Stomach (tissue), 9 donors: ENCODE results near the gene GPR151. TPM values are rescaled to one million over a fixed set of nuclear protein-coding genes. Genes with fewer than 3 reads are reported as not detected.

Experiments used
- DNase-seq, 2 donors: peaks; one replicate each; pipeline versions ENCODE4 v3.0.0 to v3.0.0-alpha.2; 2013 to 2019
- H3K27ac ChIP-seq, 5 donors: fragments of 200-600 bp in 4 of 5; sonication (generic) in 4 of 5; one replicate each; pipeline ENCODE4 v1.5.1; 2013 to 2019; ENCODE audit warnings: mild to moderate bottlenecking in 1 of 5, moderate library complexity in 1 of 5
- H3K27me3 ChIP-seq, 3 donors: fragments of 200-600 bp; sonication (generic); one replicate each; pipeline ENCODE4 v1.5.1; 2017 to 2019; ENCODE audit warnings: mixed run types in 1 of 3
- H3K36me3 ChIP-seq, 4 donors: fragments of 200-600 bp; sonication (generic); 1 replicate in 3 of 4; 2 replicates in 1 of 4; pipeline ENCODE4 v1.5.1; 2016 to 2019
- H3K4me1 ChIP-seq, 4 donors: fragments of 200-600 bp; sonication (generic); one replicate each; pipeline ENCODE4 v1.5.1; 2016 to 2019
- H3K4me3 ChIP-seq, 4 donors: fragments of 200-600 bp; sonication (generic) in 3 of 4; one replicate each; pipeline ENCODE4 v1.5.1; 2016 to 2019; ENCODE audit warnings: mild to moderate bottlenecking in 1 of 4
- H3K9me3 ChIP-seq, 4 donors: fragments of 200-600 bp; sonication (generic); one replicate each; pipeline ENCODE4 v1.5.1; 2016 to 2019
- EP300 ChIP-seq: sonication (generic); formaldehyde crosslinking; IDR thresholded peaks from one replicate; pipeline ENCODE4 v1.6.1; 2017; ENCODE audit warnings: antibody characterized with exemption
- POLR2A ChIP-seq, 4 donors: fragments of 450-650 bp; IDR thresholded peaks; one replicate each; pipeline ENCODE4 v1.6.1; 2016; ENCODE audit warnings: antibody characterized with exemption in 4 of 4, control low read depth in 2 of 4, mild to moderate bottlenecking in 1 of 4, moderate library complexity in 1 of 4
- POLR2AphosphoS5 ChIP-seq, 3 donors: sonication (generic); formaldehyde crosslinking; IDR thresholded peaks; one replicate each; pipeline ENCODE4 v1.6.1; 2016; ENCODE audit warnings: antibody characterized with exemption in 3 of 3
- WGBS, 5 donors: extraction: QIAGEN DNeasy Blood & Tissue Kit in 3 of 5; methylation state at CpG; one replicate each; pipeline versions ENCODE4 v1.1.5 to v1.1.7; 2013 to 2018; 5-methylcytosine and 5-hydroxymethylcytosine counted together
- intact Hi-C: fragments of 100-400 bp; cut with DNase I; formaldehyde crosslinking; loops from one replicate; pipeline ENCODE4 v1.15.1; 2023; ENCODE audit warnings: low total_unique reads
- polyA plus RNA-seq, 3 donors: library from polyadenylated mRNA; stranded (reverse); fragments of 200-250 nt; gene quantifications; one replicate each; pipeline ENCODE4 v1.2.3, GENCODE V29; 2013
- total RNA-seq, 5 donors: library from RNA; depleted of rRNA; stranded (reverse); fragments of >200 nt; gene quantifications; one replicate each; pipeline versions ENCODE4 v1.1.0 to v1.2.3, GENCODE V29; 2014 to 2016
- TF ChIP-seq, protein P1 (sequence below), 7 experiments: fragments of 450-650 bp in 4 of 7; fragments of 200-600 bp in 3 of 7; sonication (generic) in 3 of 7; IDR thresholded peaks; one replicate each; pipeline ENCODE4 v1.5.1; 2016 to 2019; ENCODE audit warnings: antibody characterized with exemption in 7 of 7, control low read depth in 2 of 7, mild to moderate bottlenecking in 1 of 7
- donor health status: healthy with polysubstance abuse.
- donor health status: Bipolar disorder and iron deficiency.
- donor health status: healthy.

GPR151 gene
- total and polyA plus RNA-seq, 8 donors = not detected

DNA sequence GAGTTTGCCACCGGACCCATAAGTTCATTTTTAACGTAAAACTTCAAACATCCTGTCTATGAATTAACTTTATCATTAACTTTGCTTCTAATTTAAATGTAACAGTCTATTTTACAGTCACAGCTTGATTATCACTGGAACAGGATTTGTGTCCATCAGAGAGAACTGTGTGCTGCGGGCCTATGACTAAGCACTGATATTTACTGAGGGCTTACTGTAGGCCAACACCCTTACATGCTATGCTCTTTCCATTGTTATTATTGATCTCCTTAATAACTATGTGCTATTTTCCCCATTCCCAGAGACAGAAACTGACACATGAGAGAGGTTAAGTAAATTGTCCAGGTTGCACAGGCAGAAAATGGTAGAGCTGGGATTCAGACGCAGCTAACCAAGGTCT, 24.0 kb upstream of the GPR151 start:
- peak in 1 of 2 donors; percentile 15 for DNase-seq
- TF ChIP-seq, protein P1, sequence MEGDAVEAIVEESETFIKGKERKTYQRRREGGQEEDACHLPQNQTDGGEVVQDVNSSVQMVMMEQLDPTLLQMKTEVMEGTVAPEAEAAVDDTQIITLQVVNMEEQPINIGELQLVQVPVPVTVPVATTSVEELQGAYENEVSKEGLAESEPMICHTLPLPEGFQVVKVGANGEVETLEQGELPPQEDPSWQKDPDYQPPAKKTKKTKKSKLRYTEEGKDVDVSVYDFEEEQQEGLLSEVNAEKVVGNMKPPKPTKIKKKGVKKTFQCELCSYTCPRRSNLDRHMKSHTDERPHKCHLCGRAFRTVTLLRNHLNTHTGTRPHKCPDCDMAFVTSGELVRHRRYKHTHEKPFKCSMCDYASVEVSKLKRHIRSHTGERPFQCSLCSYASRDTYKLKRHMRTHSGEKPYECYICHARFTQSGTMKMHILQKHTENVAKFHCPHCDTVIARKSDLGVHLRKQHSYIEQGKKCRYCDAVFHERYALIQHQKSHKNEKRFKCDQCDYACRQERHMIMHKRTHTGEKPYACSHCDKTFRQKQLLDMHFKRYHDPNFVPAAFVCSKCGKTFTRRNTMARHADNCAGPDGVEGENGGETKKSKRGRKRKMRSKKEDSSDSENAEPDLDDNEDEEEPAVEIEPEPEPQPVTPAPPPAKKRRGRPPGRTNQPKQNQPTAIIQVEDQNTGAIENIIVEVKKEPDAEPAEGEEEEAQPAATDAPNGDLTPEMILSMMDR (IDR thresholded peaks at IDR 0.05) = no peak
- no peaks in the 10 kb centered on the region for H3K36me3 ChIP-seq
- H3K4me3 ChIP-seq = no peak overlapping the region
- H3K27ac ChIP-seq = no peak overlapping the region
- H3K4me1 ChIP-seq = peaks cover 0 to 5% (median 0%) of the 10 kb centered on the region in 4 donors
- intact Hi-C loops = loop anchor here (5.0 kb wide), 2 partner anchors 427 to 647 kb away; no protein-coding TSS in a partner anchor
- H3K9me3 ChIP-seq = no peaks in the 10 kb centered on the region
- 75 to 85% (median 81%) methylated on average over 4 of the region's 4 CpGs for WGBS, 5 donors
- no peaks in the 10 kb centered on the region for H3K27me3 ChIP-seq

DNA sequence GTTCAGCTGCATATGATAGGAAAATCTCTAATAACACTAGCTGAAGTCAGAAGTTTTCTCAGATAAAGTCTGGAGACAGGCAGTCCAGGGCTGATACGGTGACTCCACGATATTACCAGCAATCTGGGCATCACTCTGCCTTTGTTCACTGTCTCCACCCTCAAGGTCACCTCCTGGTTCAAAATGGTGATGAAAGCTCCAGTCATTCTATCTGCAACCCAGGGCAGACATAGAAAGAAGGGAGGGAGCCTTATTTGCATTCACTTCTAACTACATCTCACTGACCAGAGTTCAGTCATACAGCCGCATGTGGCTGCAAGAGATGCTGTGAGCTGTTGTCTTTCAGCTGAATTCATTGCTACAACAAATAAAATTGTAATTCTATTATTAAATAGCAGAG, 22.4 kb upstream of the GPR151 start:
- no peak for DNase-seq
- Histone ChIP-seq H3K9me3 (no peaks in the 10 kb centered on the region), H3K27me3 (no peaks in the 10 kb centered on the region), H3K4me3 (no peak overlapping the region), H3K27ac (no peak overlapping the region), H3K4me1 (peaks cover 0 to 5% (median 0%) of the 10 kb centered on the region in 4 donors), H3K36me3 (no peaks in the 10 kb centered on the region)
- intact Hi-C loops = loop anchor here (5.0 kb wide), 1 partner anchor 649 kb away; no protein-coding TSS in a partner anchor
- TF ChIP-seq POLR2AphosphoS5 (IDR thresholded peaks at IDR 0.05) (no peak), EP300 (no peak), POLR2A (IDR thresholded peaks at IDR 0.05) (no peak)
- TF ChIP-seq, protein P1 (IDR thresholded peaks at IDR 0.05) = no peak
- WGBS, 5 donors = 78 to 85% (median 82%) methylated on average over 3 of the region's 3 CpGs

DNA sequence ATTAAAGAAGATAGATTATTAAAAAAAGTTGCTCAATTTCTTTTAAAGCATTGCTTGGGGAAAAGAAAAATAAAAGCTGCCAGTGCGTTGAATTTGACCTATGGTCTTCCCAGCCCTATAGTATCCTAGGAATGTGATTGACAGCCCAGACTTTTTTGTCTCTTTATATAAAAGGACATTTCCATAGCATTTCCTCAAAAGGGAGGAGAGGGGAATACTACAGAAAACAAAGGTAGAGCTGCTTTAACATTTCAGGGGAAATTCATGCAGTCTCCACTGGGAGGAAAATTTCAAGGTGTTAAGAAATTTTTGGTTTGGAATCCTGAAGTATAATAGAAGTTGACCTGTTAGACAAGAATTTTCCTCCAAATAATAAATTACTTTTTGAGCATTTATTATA, 17.9 kb upstream of the GPR151 start:
- WGBS, 5 donors = 0% methylated on average over 1 of the region's 1 CpG
- H3K4me1 ChIP-seq = no peaks in the 10 kb centered on the region
- H3K9me3 ChIP-seq = no peaks in the 10 kb centered on the region
- no peaks in the 10 kb centered on the region for H3K36me3 ChIP-seq
- no peak overlapping the region for H3K27ac ChIP-seq
- DNase-seq = no peak
- intact Hi-C loops = no loop called here
- no peak overlapping the region for H3K4me3 ChIP-seq
- H3K27me3 ChIP-seq = no peaks in the 10 kb centered on the region
- TF ChIP-seq EP300 (no peak), POLR2AphosphoS5 (IDR thresholded peaks at IDR 0.05) (no peak), POLR2A (IDR thresholded peaks at IDR 0.05) (no peak)
- TF ChIP-seq, protein P1 (IDR thresholded peaks at IDR 0.05) = no peak

DNA sequence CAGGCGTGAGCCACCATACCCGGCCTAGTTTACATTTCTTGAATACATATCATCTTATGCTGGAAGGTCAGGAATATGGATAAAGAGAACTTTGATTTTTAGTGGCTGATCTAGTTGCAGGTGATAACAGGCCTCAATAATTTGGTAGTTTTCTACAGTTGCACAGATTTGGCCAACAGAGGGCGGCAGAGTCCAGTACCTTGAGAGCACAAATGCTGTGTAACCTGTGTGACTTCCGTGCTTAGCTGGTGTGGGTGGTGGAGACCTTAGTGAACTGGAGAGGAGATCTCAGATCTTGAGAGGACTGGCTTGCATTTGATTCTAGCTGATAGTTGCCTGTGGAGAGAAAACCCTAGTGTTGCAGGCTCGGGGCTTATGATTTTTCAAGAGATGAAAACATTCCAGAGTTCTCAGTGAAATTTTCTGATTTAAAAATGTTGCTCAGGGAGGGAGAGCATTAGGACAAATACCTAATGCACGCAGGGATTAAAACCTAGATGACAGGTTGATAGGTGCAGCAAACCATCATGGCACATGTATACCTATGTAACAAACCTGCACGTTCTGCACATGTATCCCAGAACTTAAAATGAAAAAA, 17.4 kb upstream of the GPR151 start:
- Histone ChIP-seq H3K36me3 (no peaks in the 10 kb centered on the region), H3K4me3 (no peak overlapping the region), H3K27ac (no peak overlapping the region), H3K9me3 (no peaks in the 10 kb centered on the region), H3K4me1 (no peaks in the 10 kb centered on the region), H3K27me3 (no peaks in the 10 kb centered on the region)
- TF ChIP-seq EP300 (no peak), POLR2AphosphoS5 (IDR thresholded peaks at IDR 0.05) (no peak), POLR2A (IDR thresholded peaks at IDR 0.05) (no peak)
- TF ChIP-seq, protein P1 (IDR thresholded peaks at IDR 0.05) = peak in 5 of 7 experiments; percentile 56 to 66 (median 60)
- peak; percentile 80 to 89 for DNase-seq
- WGBS, 5 donors = 29 to 32% (median 31%) methylated on average over 7 of the region's 7 CpGs
- intact Hi-C loops = no loop called here
